Prostate gland (tissue), 2 donors: ENCODE measurements around the gene ZCCHC7.

Source experiments
- POLR2A ChIP-seq: fragments of 450-650 bp; IDR thresholded peaks from one replicate; pipeline ENCODE4 v1.6.1; 2016; ENCODE audit warnings: antibody characterized with exemption, mild to moderate bottlenecking
- POLR2AphosphoS5 ChIP-seq: sonication (generic); formaldehyde crosslinking; IDR thresholded peaks from one replicate; pipeline ENCODE4 v1.6.1; 2017; ENCODE audit warnings: antibody characterized with exemption
- TF ChIP-seq, protein P1 (sequence below), 4 experiments: fragments of 200-600 bp in 2 of 4; fragments of 450-650 bp in 2 of 4; sonication (generic) in 2 of 4; IDR thresholded peaks; 1 replicate in 3 of 4; 2 replicates in 1 of 4; pipeline ENCODE4 v1.5.1; 2016 to 2019; ENCODE audit warnings: antibody characterized with exemption in 4 of 4, mild to moderate bottlenecking in 2 of 4, moderate library complexity in 2 of 4

DNA sequence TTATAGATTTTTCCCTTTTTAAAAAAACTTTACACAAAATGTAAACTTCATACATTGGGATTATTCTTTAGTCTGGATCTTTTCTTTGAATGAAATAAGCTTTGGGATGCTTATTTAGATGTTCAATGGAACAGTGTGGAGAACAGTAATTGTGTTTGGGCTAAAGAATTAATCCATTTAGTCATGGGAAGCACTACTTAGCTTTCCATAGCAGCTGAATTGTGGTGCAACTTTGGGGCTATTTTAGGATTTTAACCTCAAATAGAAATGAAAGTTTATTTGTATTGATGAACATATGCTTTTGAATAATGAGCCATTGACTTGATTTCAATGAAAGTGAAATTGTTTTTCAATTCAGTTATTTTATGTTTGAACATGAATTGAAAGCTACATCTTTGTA lies 72.4 kb downstream of the ZCCHC7 start:
- TF ChIP-seq, protein P1, sequence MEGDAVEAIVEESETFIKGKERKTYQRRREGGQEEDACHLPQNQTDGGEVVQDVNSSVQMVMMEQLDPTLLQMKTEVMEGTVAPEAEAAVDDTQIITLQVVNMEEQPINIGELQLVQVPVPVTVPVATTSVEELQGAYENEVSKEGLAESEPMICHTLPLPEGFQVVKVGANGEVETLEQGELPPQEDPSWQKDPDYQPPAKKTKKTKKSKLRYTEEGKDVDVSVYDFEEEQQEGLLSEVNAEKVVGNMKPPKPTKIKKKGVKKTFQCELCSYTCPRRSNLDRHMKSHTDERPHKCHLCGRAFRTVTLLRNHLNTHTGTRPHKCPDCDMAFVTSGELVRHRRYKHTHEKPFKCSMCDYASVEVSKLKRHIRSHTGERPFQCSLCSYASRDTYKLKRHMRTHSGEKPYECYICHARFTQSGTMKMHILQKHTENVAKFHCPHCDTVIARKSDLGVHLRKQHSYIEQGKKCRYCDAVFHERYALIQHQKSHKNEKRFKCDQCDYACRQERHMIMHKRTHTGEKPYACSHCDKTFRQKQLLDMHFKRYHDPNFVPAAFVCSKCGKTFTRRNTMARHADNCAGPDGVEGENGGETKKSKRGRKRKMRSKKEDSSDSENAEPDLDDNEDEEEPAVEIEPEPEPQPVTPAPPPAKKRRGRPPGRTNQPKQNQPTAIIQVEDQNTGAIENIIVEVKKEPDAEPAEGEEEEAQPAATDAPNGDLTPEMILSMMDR (IDR thresholded peaks at IDR 0.05), result no peak
- no peak for TF ChIP-seq POLR2AphosphoS5
- no peak for TF ChIP-seq POLR2A
